RWPE2 (cell line): ENCODE results near the gene NIN.
A peak's percentile ranks its signal among the peaks of the same experiment; 100 is the strongest.

ENCODE experiments used
- ATAC-seq: fragments of 200-7000 bp; cut with Tn5 transposase; 3 replicates; pipeline ENCODE4 v1.9.1; 2021; ENCODE audit warnings: low read depth
- DNase-seq: peaks from one replicate; pipeline ENCODE4 v3.0.0-alpha.2; 2020; ENCODE audit warnings: low spot score
- H3K27ac ChIP-seq: fragments of 450-650 bp; 2 replicates; pipeline ENCODE4 v1.5.1; 2017; ENCODE audit warnings: mild to moderate bottlenecking; ENCODE audit not compliant: poor library complexity, severe bottlenecking
- H3K27me3 ChIP-seq: fragments of 250-450 bp; sonication (Bioruptor Pico); 2 replicates; pipeline ENCODE4 v1.5.1; 2021; ENCODE audit warnings: mild to moderate bottlenecking, moderate library complexity; ENCODE audit not compliant: insufficient read depth, poor library complexity, severe bottlenecking
- H3K36me3 ChIP-seq: fragments of 250-450 bp; sonication (Bioruptor Pico); 2 replicates; pipeline ENCODE4 v1.5.1; 2020; ENCODE audit warnings: low read depth, mild to moderate bottlenecking, moderate library complexity
- H3K4me1 ChIP-seq: fragments of 250-450 bp; sonication (Bioruptor Pico); 2 replicates; pipeline ENCODE4 v1.5.1; 2021; ENCODE audit warnings: mild to moderate bottlenecking, moderate library complexity; ENCODE audit not compliant: insufficient read depth, poor library complexity, severe bottlenecking
- H3K4me3 ChIP-seq: fragments of 250-450 bp; sonication (Bioruptor Pico); 2 replicates; pipeline ENCODE4 v1.5.1; 2021; ENCODE audit warnings: mild to moderate bottlenecking, moderate library complexity; ENCODE audit not compliant: severe bottlenecking
- H3K9me3 ChIP-seq: fragments of 250-450 bp; sonication (Bioruptor Pico); 2 replicates; pipeline ENCODE4 v1.5.1; 2021; ENCODE audit warnings: mild to moderate bottlenecking, moderate library complexity; ENCODE audit not compliant: severe bottlenecking
- CTCF ChIP-seq: fragments of 450-650 bp; IDR thresholded peaks from one replicate; pipeline ENCODE4 v1.5.1; 2017; ENCODE audit warnings: mild to moderate bottlenecking, moderate library complexity; ENCODE audit not compliant: poor library complexity, severe bottlenecking

The NIN gene

DNA sequence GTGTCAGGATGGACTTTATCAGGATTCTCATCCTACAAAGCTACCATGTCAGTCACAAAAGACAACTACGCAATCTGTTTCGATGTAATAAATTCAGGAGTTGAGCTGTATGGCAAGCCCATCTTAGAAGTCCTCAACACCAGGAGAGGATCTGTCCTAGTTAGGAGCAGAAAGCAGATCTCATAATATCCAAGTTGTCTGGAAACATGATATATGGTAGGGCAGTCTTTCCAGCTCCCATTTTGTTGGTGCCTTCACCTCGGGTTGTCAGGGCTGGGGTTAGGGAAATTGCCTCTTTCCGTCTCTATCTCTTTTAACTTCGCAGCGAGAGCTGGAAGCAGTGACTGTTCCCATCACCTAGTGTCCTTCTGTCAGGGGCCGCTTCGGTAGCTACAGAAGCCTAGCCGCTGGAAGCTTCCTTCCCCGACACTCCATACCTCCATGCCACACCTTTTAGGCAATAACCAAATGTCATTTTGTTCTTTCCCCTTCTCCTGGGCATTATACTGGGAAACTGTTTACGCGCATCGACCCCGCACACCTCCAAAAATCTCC is 1.4 kb downstream of the NIN start:
- peaks cover 4% of the 10 kb centered on the region for H3K4me1 ChIP-seq
- no peaks in the 10 kb centered on the region for H3K36me3 ChIP-seq
- H3K27me3 ChIP-seq, result no peaks in the 10 kb centered on the region
- no peak overlapping the region for H3K27ac ChIP-seq
- peak overlapping the region; percentile 99 for H3K4me3 ChIP-seq
- TF ChIP-seq CTCF, result no peak
- no peak for ATAC-seq
- H3K9me3 ChIP-seq, result no peaks in the 10 kb centered on the region
- no peak for DNase-seq

GRCh38 chr14:50828721-50829488 is 2.1 kb downstream of the NIN start:
- H3K9me3 ChIP-seq, result no peaks in the 10 kb centered on the region
- no peak overlapping the region for H3K4me3 ChIP-seq
- H3K27me3 ChIP-seq, result no peaks in the 10 kb centered on the region
- no peak overlapping the region for H3K27ac ChIP-seq
- ATAC-seq, result no peak
- DNase-seq, result no peak
- no peaks in the 10 kb centered on the region for H3K36me3 ChIP-seq
- no peak for TF ChIP-seq CTCF
- peaks cover 4% of the 10 kb centered on the region for H3K4me1 ChIP-seq

DNA sequence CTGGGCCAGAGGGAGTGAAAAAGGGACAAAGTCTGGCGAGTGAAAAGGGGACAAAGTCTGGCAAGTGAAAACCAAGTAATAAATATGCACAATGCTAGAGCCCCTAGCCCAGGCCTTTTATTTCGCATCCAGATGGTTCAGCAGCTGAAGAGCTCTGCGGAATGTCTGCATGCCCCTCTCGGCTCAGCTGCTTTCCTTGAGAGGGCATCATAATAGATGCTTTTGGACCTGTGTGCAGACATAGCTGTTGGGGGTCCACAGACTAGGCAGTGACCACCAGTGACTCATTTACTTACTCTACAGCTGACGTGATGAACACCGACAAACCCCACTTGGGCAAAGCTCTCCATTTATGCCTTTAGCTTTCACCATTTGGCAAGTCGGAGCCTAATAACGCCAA is 4.3 kb downstream of the NIN start:
- H3K9me3 ChIP-seq, result no peaks in the 10 kb centered on the region
- no peaks in the 10 kb centered on the region for H3K36me3 ChIP-seq
- H3K27me3 ChIP-seq, result no peaks in the 10 kb centered on the region
- ATAC-seq (no peak), DNase-seq (no peak)
- no peak overlapping the region for H3K4me3 ChIP-seq
- H3K27ac ChIP-seq, result no peak overlapping the region
- peaks cover 5% of the 10 kb centered on the region for H3K4me1 ChIP-seq
- TF ChIP-seq CTCF, result no peak

GRCh38 chr14:50825307-50825706 is 5.7 kb downstream of the NIN start:
- Histone ChIP-seq H3K27me3 (no peaks in the 10 kb centered on the region), H3K27ac (no peak overlapping the region), H3K4me1 (peaks cover 14% of the 10 kb centered on the region), H3K36me3 (peaks cover 4% of the 10 kb centered on the region; the same call in 1 of the 2 replicates), H3K4me3 (no peak overlapping the region), H3K9me3 (no peaks in the 10 kb centered on the region)
- no peak for TF ChIP-seq CTCF
- no peak for ATAC-seq
- no peak for DNase-seq
